HepG2 (cell line): ENCODE data around the gene PRR33. TPM values are rescaled to one million over a fixed set of nuclear protein-coding genes. Genes with fewer than 3 reads are reported as not detected.

ENCODE experiments used
- AHR ChIP-seq: IDR thresholded peaks from 2 replicates; pipeline ENCODE4 v1.6.1; 2018; ENCODE audit warnings: missing genetic modification reagents, missing compliant biosample characterization
- MIER2 ChIP-seq: IDR thresholded peaks from 2 replicates; pipeline ENCODE4 v1.6.1; 2016; ENCODE audit warnings: missing biosample characterization, missing genetic modification reagents
- PHF5A ChIP-seq: IDR thresholded peaks from one replicate; pipeline ENCODE4 v1.6.1; 2018; ENCODE audit warnings: low read depth, missing genetic modification reagents; ENCODE audit not compliant: unreplicated experiment
- SUZ12 ChIP-seq: fragments of 150-350 bp; IDR thresholded peaks from 2 replicates; pipeline ENCODE4 v1.6.1; 2014; ENCODE audit warnings: low read depth, low read length
- ZBTB38 ChIP-seq: sonication (generic); formaldehyde crosslinking; IDR thresholded peaks from 2 replicates; pipeline ENCODE4 v1.5.1; 2020; ENCODE audit warnings: mild to moderate bottlenecking, missing genetic modification reagents
- ZBTB44 ChIP-seq: sonication (generic); formaldehyde crosslinking; IDR thresholded peaks from 2 replicates; pipeline ENCODE4 v1.4.0; 2020; ENCODE audit warnings: missing genetic modification reagents
- ZFP41 ChIP-seq: sonication (generic); formaldehyde crosslinking; IDR thresholded peaks from 2 replicates; pipeline ENCODE4 v1.4.0; 2020; ENCODE audit warnings: mild to moderate bottlenecking, missing genetic modification reagents, borderline replicate concordance
- ZNF18 ChIP-seq: sonication (generic); formaldehyde crosslinking; IDR thresholded peaks from 2 replicates; pipeline ENCODE4 v1.8.0; 2022; ENCODE audit warnings: mild to moderate bottlenecking, missing genetic modification reagents; ENCODE audit not compliant: insufficient replicate concordance
- ZNF318 ChIP-seq: sonication (generic); formaldehyde crosslinking; IDR thresholded peaks from 2 replicates; pipeline ENCODE4 v1.4.0; 2020; ENCODE audit warnings: mild to moderate bottlenecking, missing genetic modification reagents
- ZNF367 ChIP-seq: sonication (generic); formaldehyde crosslinking; IDR thresholded peaks from 2 replicates; pipeline ENCODE4 v1.4.0; 2020; ENCODE audit warnings: missing genetic modification reagents, borderline replicate concordance
- ZNF687 ChIP-seq: sonication (generic); formaldehyde crosslinking; IDR thresholded peaks from 2 replicates; pipeline ENCODE4 v1.5.1; 2020; ENCODE audit warnings: mild to moderate bottlenecking, missing genetic modification reagents, moderate library complexity
- polyA plus RNA-seq, 8 experiments: library from polyadenylated mRNA; depleted of rRNA in 3 of 8; stranded (reverse) in 7 of 8; unstranded in 1 of 8; fragments of >200 nt; fragmentation: Illumina TruSeq in 4 of 8; extraction: Trizol in 4 of 8; gene quantifications; 2 replicates each; pipeline versions ENCODE4 v1.2.1 to v1.2.3, GENCODE V29; 2011 to 2016; ENCODE audit warnings: low read depth in 4 of 8, missing spikeins in 1 of 8, mixed read lengths in 1 of 8; ENCODE audit not compliant: insufficient read depth in 1 of 8
- total RNA-seq, 5 experiments: library from RNA; depleted of rRNA; stranded (reverse); fragments of >200 nt; fragmentation: Illumina TruSeq; extraction: Trizol; gene quantifications; 2 replicates each; pipeline ENCODE4 v1.2.3, GENCODE V29; 2016; ENCODE audit warnings: low read depth in 1 of 5

The PRR33 gene
- total and polyA plus RNA-seq, 2 of the 13 experiments (the other 11 are each of a cell fraction or from before 2014, with no cell fraction given) = not detected

GRCh38 chr11:1917523-1918435 is 26.1 kb upstream of the PRR33 start (continued):
- TF ChIP-seq ZNF687 (CRISPR knock-in tag) (peak; percentile 36), ZBTB44 (CRISPR knock-in tag) (no peak), ZBTB38 (CRISPR knock-in tag) (no peak), PHF5A (no peak), AHR (CRISPR knock-in tag) (no peak), ZNF367 (CRISPR knock-in tag) (no peak), SUZ12 (no peak), ZFP41 (CRISPR knock-in tag) (no peak), MIER2 (CRISPR knock-in tag) (no peak), ZNF18 (CRISPR knock-in tag) (no peak), ZNF318 (no peak)
